Adrenal gland (tissue), 12 donors: ENCODE data around the gene RAD51B. TPM values are rescaled to one million over a fixed set of nuclear protein-coding genes. Genes with fewer than 3 reads are reported as not detected.
A peak's percentile ranks its signal among the peaks of the same experiment; 100 is the strongest.

Experiments used
- DNase-seq, 7 donors: peaks; one replicate each; pipeline ENCODE4 v3.0.0-alpha.2; 2019 to 2020
- H3K27ac ChIP-seq, 5 donors: fragments of 200-600 bp; sonication (generic) in 4 of 5; 1 replicate in 3 of 5; 2 replicates in 2 of 5; pipeline versions ENCODE4 v1.5.1 to v1.8.0; 2016 to 2020; ENCODE audit warnings: mild to moderate bottlenecking in 1 of 5
- H3K27me3 ChIP-seq: fragments of 200-600 bp; 2 replicates; pipeline ENCODE4 v1.8.0; 2021
- H3K36me3 ChIP-seq, 2 donors: fragments of 200-600 bp; replicated peaks in 1 of 2; 1 replicate in 1 of 2; 2 replicates in 1 of 2; pipeline versions ENCODE4 v1.5.1 to v1.8.0; 2018 to 2022
- H3K4me1 ChIP-seq, 2 donors: fragments of 200-600 bp; replicated peaks in 1 of 2; 1 replicate in 1 of 2; 2 replicates in 1 of 2; pipeline versions ENCODE4 v1.5.1 to v1.8.0; 2018 to 2021
- H3K4me3 ChIP-seq, 4 donors: fragments of 200-600 bp; sonication (generic) in 3 of 4; one replicate each; pipeline ENCODE4 v1.5.1; 2016 to 2018
- H3K9me3 ChIP-seq, 3 donors: fragments of 200-600 bp; sonication (generic) in 1 of 3; replicated peaks in 1 of 3; 1 replicate in 2 of 3; 2 replicates in 1 of 3; pipeline versions ENCODE4 v1.5.1 to v1.8.0; 2016 to 2021
- POLR2A ChIP-seq, 2 donors: fragments of 450-650 bp; IDR thresholded peaks; one replicate each; pipeline ENCODE4 v1.6.1; 2017; ENCODE audit warnings: antibody characterized with exemption in 2 of 2, mild to moderate bottlenecking in 2 of 2, moderate library complexity in 1 of 2
- WGBS, 4 donors: extraction: QIAGEN DNeasy Blood & Tissue Kit in 2 of 4; methylation state at CpG; one replicate each; pipeline versions ENCODE4 v1.1.5 to v1.1.7; 2013 to 2017; 5-methylcytosine and 5-hydroxymethylcytosine counted together
- intact Hi-C, 2 donors: fragments of 100-400 bp; cut with DNase I; formaldehyde crosslinking; loops; one replicate each; pipeline versions ENCODE4 v1.14.1 to v1.15.0; 2022 to 2023
- polyA plus RNA-seq, 3 donors: library from polyadenylated mRNA; stranded (reverse); fragments of 200-250 nt in 2 of 3; fragments of 350-450 nt in 1 of 3; fragmentation: Illumina TruSeq in 1 of 3; extraction: RNeasy Lipid Tissue Mini Kit (QIAGEN cat#74804) in 1 of 3; gene quantifications; one replicate each; pipeline ENCODE4 v1.2.3, GENCODE V29; 2013 to 2014
- total RNA-seq, 9 donors: library from RNA; depleted of rRNA in 4 of 9; stranded (reverse); fragments of >200 nt in 4 of 9; fragments of 120-200 nt in 1 of 9; fragmentation: NEBNext Ultra II Directional in 1 of 9; extraction: Animal tissue kit (Norgen Biotek cat#: 25700) in 1 of 9; gene quantifications; one replicate each; pipeline versions ENCODE4 v1.1.0 to v1.2.4, GENCODE V29; 2013 to 2023
- TF ChIP-seq, protein P1 (sequence below), 6 experiments: fragments of 450-650 bp in 4 of 6; fragments of 200-600 bp in 2 of 6; sonication (generic) in 1 of 6; IDR thresholded peaks; 1 replicate in 5 of 6; 2 replicates in 1 of 6; pipeline versions ENCODE4 v1.5.1 to v1.8.0; 2016 to 2021; ENCODE audit warnings: antibody characterized with exemption in 6 of 6, mild to moderate bottlenecking in 2 of 6, moderate library complexity in 1 of 6
- donor health status: healthy with polysubstance abuse.
- donor health status: Bipolar disorder and iron deficiency.
- donor health status: DM: yes; HTN: yes; CAD: no.
- donor health status: DM: no; HTN: no; CAD: no.
- donor health status: DM: no; HTN: no; CAD: no.
- donor health status: DM: yes; HTN: yes; CAD: no.

RAD51B gene
- total and polyA plus RNA-seq, 12 donors = 2.3 to 24.6 (median 12.4) TPM

- 95 to 100% (median 99%) methylated on average over 2 of the region's 2 CpGs for WGBS, 4 donors
- Histone ChIP-seq H3K4me3 (no peak overlapping the region), H3K27ac (no peak overlapping the region), H3K36me3 (no peaks in the 10 kb centered on the region), H3K9me3 (peaks cover 0 to 10% (median 0%) of the 10 kb centered on the region in 3 donors), H3K27me3 (no peaks in the 10 kb centered on the region), H3K4me1 (peaks cover 0 to 20% of the 10 kb centered on the region in 2 donors)
- DNase-seq = peak in 3 of 7 donors; percentile 10 to 23 (median 13)
- TF ChIP-seq, protein P1, sequence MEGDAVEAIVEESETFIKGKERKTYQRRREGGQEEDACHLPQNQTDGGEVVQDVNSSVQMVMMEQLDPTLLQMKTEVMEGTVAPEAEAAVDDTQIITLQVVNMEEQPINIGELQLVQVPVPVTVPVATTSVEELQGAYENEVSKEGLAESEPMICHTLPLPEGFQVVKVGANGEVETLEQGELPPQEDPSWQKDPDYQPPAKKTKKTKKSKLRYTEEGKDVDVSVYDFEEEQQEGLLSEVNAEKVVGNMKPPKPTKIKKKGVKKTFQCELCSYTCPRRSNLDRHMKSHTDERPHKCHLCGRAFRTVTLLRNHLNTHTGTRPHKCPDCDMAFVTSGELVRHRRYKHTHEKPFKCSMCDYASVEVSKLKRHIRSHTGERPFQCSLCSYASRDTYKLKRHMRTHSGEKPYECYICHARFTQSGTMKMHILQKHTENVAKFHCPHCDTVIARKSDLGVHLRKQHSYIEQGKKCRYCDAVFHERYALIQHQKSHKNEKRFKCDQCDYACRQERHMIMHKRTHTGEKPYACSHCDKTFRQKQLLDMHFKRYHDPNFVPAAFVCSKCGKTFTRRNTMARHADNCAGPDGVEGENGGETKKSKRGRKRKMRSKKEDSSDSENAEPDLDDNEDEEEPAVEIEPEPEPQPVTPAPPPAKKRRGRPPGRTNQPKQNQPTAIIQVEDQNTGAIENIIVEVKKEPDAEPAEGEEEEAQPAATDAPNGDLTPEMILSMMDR (IDR thresholded peaks at IDR 0.05) = no peak
- TF ChIP-seq POLR2A (IDR thresholded peaks at IDR 0.05) = no peak
- intact Hi-C loops = no loop called here
Measured at GRCh38 chr14:68643673-68644072, 824.1 kb downstream of the RAD51B start.

GRCh38 chr14:68644101-68644500 is 824.5 kb downstream of the RAD51B start:
- no peaks in the 10 kb centered on the region for H3K27me3 ChIP-seq
- no peaks in the 10 kb centered on the region for H3K36me3 ChIP-seq
- peaks cover 0 to 10% (median 0%) of the 10 kb centered on the region in 3 donors for H3K9me3 ChIP-seq
- intact Hi-C loops = no loop called here
- 43 to 58% (median 52%) methylated on average over 1 of the region's 1 CpG for WGBS, 4 donors
- H3K4me1 ChIP-seq = peaks cover 0 to 15% of the 10 kb centered on the region in 2 donors
- TF ChIP-seq, protein P1 (IDR thresholded peaks at IDR 0.05) = no peak
- TF ChIP-seq POLR2A (IDR thresholded peaks at IDR 0.05) = no peak
- H3K4me3 ChIP-seq = no peak overlapping the region
- H3K27ac ChIP-seq = no peak overlapping the region
- DNase-seq = peak in 2 of 7 donors; percentile 3 to 7

GRCh38 chr14:68645371-68645770 is 825.8 kb downstream of the RAD51B start:
- TF ChIP-seq, protein P1 (IDR thresholded peaks at IDR 0.05) = no peak
- TF ChIP-seq POLR2A (IDR thresholded peaks at IDR 0.05) = no peak
- intact Hi-C loops = no loop called here
- H3K27ac ChIP-seq = no peak overlapping the region
- WGBS, 4 donors = 66 to 68% (median 66%) methylated on average over 2 of the region's 2 CpGs
- no peaks in the 10 kb centered on the region for H3K27me3 ChIP-seq
- H3K4me1 ChIP-seq = peaks cover 0 to 10% of the 10 kb centered on the region in 2 donors
- H3K9me3 ChIP-seq = peaks cover 0 to 10% (median 0%) of the 10 kb centered on the region in 3 donors
- no peaks in the 10 kb centered on the region for H3K36me3 ChIP-seq
- DNase-seq = no peak
- H3K4me3 ChIP-seq = no peak overlapping the region

- Histone ChIP-seq H3K27ac (no peak overlapping the region), H3K27me3 (no peaks in the 10 kb centered on the region), H3K9me3 (no peaks in the 10 kb centered on the region), H3K4me3 (no peak overlapping the region), H3K4me1 (peaks cover 3 to 13% of the 10 kb centered on the region in 2 donors), H3K36me3 (no peaks in the 10 kb centered on the region)
- DNase-seq = peak in 1 of 7 donors; percentile 25
- 81 to 95% (median 90%) methylated on average over 7 of the region's 7 CpGs for WGBS, 4 donors
- TF ChIP-seq POLR2A (IDR thresholded peaks at IDR 0.05) = no peak
- TF ChIP-seq, protein P1 (IDR thresholded peaks at IDR 0.05) = no peak
- intact Hi-C loops = no loop called here
Measured at GRCh38 chr14:68649476-68650189, 830.1 kb downstream of the RAD51B start.
